Lower leg skin (tissue), 4 donors: ENCODE results near the gene NFIB. TPM values are rescaled to one million over a fixed set of nuclear protein-coding genes. Genes with fewer than 3 reads are reported as not detected.

ENCODE experiments used
- DNase-seq, 2 donors: peaks; one replicate each; pipeline ENCODE4 v3.0.0-alpha.2; 2019; ENCODE audit warnings: low spot score in 2 of 2
- H3K4me3 ChIP-seq: fragments of 200-600 bp; sonication (generic); 2 replicates; pipeline ENCODE4 v1.5.1; 2017; ENCODE audit warnings: mild to moderate bottlenecking, low read depth; ENCODE audit not compliant: poor library complexity, severe bottlenecking
- CTCF ChIP-seq, 3 donors: fragments of 450-650 bp; IDR thresholded peaks; one replicate each; pipeline ENCODE4 v1.5.1; 2016; ENCODE audit warnings: antibody characterized with exemption in 3 of 3, mild to moderate bottlenecking in 3 of 3, moderate library complexity in 2 of 3
- POLR2A ChIP-seq, 2 donors: fragments of 450-650 bp; IDR thresholded peaks; one replicate each; pipeline ENCODE4 v1.6.1; 2016 to 2017; ENCODE audit warnings: antibody characterized with exemption in 2 of 2, mild to moderate bottlenecking in 1 of 2, moderate library complexity in 1 of 2
- WGBS, 2 donors: methylation state at CpG; one replicate each; pipeline ENCODE4 v1.1.5; 2018; 5-methylcytosine and 5-hydroxymethylcytosine counted together
- intact Hi-C: fragments of 100-400 bp; cut with DNase I; formaldehyde crosslinking; loops from one replicate; pipeline ENCODE4 v1.15.0; 2023; ENCODE audit warnings: low total_unique reads
- total RNA-seq, 4 donors: library from RNA; depleted of rRNA; stranded (reverse); fragments of >200 nt; gene quantifications; one replicate each; pipeline ENCODE4 v1.1.0, GENCODE V29; 2016

The NFIB gene
- total RNA-seq, 4 donors from 2014 or later, result 68.2 to 145 (median 78.6) TPM

- DNase-seq, result no peak
- intact Hi-C loops, result no loop called here
- no peak for TF ChIP-seq POLR2A (IDR thresholded peaks at IDR 0.05)
- TF ChIP-seq CTCF (IDR thresholded peaks at IDR 0.05), result no peak
- WGBS, 2 donors, result 73 to 86% methylated on average over 3 of the region's 3 CpGs
- H3K4me3 ChIP-seq, result no peak overlapping the region
Measured at GRCh38 chr9:14300588-14300987, 13.4 kb downstream of the NFIB start.

GRCh38 chr9:14300040-14300439, 13.9 kb downstream of the NFIB start:
- intact Hi-C loops, result no loop called here
- no peak for DNase-seq
- 68 to 78% methylated on average over 9 of the region's 9 CpGs for WGBS, 2 donors
- no peak overlapping the region for H3K4me3 ChIP-seq
- TF ChIP-seq POLR2A (IDR thresholded peaks at IDR 0.05) (no peak), CTCF (IDR thresholded peaks at IDR 0.05) (no peak)

GRCh38 chr9:14298601-14299022, 15.3 kb downstream of the NFIB start:
- TF ChIP-seq CTCF (IDR thresholded peaks at IDR 0.05) (no peak), POLR2A (IDR thresholded peaks at IDR 0.05) (no peak)
- H3K4me3 ChIP-seq, result no peak overlapping the region
- DNase-seq, result no peak

GRCh38 chr9:14296495-14297113, 17.3 kb downstream of the NFIB start:
- TF ChIP-seq POLR2A (IDR thresholded peaks at IDR 0.05), result no peak
- TF ChIP-seq CTCF (IDR thresholded peaks at IDR 0.05), result no peak
- WGBS, 2 donors, result 52 to 58% methylated on average over 7 of the region's 7 CpGs
- peak in 1 of 2 donors; percentile 89 for DNase-seq
- intact Hi-C loops, result no loop called here
- H3K4me3 ChIP-seq, result no peak overlapping the region

More at GRCh38 chr9:14298601-14299022, 15.3 kb downstream of the NFIB start:
- 39 to 40% methylated on average over 7 of the region's 7 CpGs for WGBS, 2 donors
- intact Hi-C loops, result no loop called here

- TF ChIP-seq CTCF (IDR thresholded peaks at IDR 0.05) (no peak), POLR2A (IDR thresholded peaks at IDR 0.05) (no peak)
- H3K4me3 ChIP-seq, result no peak overlapping the region
- 81 to 85% methylated on average over 8 of the region's 8 CpGs for WGBS, 2 donors
- intact Hi-C loops, result no loop called here
- DNase-seq, result no peak
Measured at GRCh38 chr9:14294659-14295058, 19.3 kb downstream of the NFIB start.

GRCh38 chr9:14293801-14294200, 20.1 kb downstream of the NFIB start:
- no peak for DNase-seq
- H3K4me3 ChIP-seq, result no peak overlapping the region
- WGBS, 2 donors, result 28 to 40% methylated on average over 3 of the region's 3 CpGs
- intact Hi-C loops, result no loop called here
- TF ChIP-seq POLR2A (IDR thresholded peaks at IDR 0.05) (no peak), CTCF (IDR thresholded peaks at IDR 0.05) (no peak)
